SK-N-SH treated with all-trans-retinoic acid at 6 μM for 48 hours (cell line): Measurements from ENCODE around the gene AHRR.
"Not testable (repeated sequence)": the region's sequence is repeated elsewhere in the genome, so short reads cannot be mapped to it uniquely, and the experiment has no call there.

Source experiments
- ATAC-seq: fragments of 200-7000 bp; cut with Tn5 transposase; 3 replicates; pipeline ENCODE4 v1.9.1; 2020; ENCODE audit warnings: mild to moderate bottlenecking, moderate library complexity
- ARNTL ChIP-seq: fragments of 450-650 bp; formaldehyde crosslinking; IDR thresholded peaks from 2 replicates; pipeline ENCODE4 v1.5.0; 2020; ENCODE audit warnings: low read depth, mild to moderate bottlenecking, moderate library complexity, borderline replicate concordance
- BACH2 ChIP-seq: fragments of 250-450 bp; sonication (Bioruptor Pico); IDR thresholded peaks from 2 replicates; pipeline ENCODE4 v1.9.0; 2021; ENCODE audit warnings: mild to moderate bottlenecking, borderline replicate concordance
- CREB5 ChIP-seq: fragments of 250-450 bp; sonication (Bioruptor Pico); IDR thresholded peaks from 2 replicates; pipeline ENCODE4 v1.5.1; 2020; ENCODE audit warnings: low read depth, mild to moderate bottlenecking, moderate library complexity
- CSRNP3 ChIP-seq: fragments of 250-450 bp; sonication (Bioruptor Pico); IDR thresholded peaks from 2 replicates; pipeline ENCODE4 v1.5.1; 2021; ENCODE audit warnings: mild to moderate bottlenecking, moderate library complexity
- ESRRG ChIP-seq: fragments of 250-450 bp; sonication (Bioruptor Pico); IDR thresholded peaks from 2 replicates; pipeline ENCODE4 v1.6.1; 2021; ENCODE audit warnings: mild to moderate bottlenecking
- GLIS3 ChIP-seq: fragments of 250-450 bp; sonication (Bioruptor Pico); IDR thresholded peaks from 2 replicates; pipeline ENCODE4 v1.5.0; 2020; ENCODE audit warnings: mild to moderate bottlenecking, moderate library complexity
- ISL1 ChIP-seq: fragments of 250-450 bp; sonication (Bioruptor Pico); IDR thresholded peaks from 2 replicates; pipeline ENCODE4 v2.1.2; 2022; ENCODE audit warnings: mild to moderate bottlenecking, moderate library complexity
- OSR1 ChIP-seq: fragments of 250-450 bp; sonication (Bioruptor Pico); IDR thresholded peaks from 2 replicates; pipeline ENCODE4 v1.8.0; 2022; ENCODE audit warnings: moderate library complexity, mild to moderate bottlenecking, inconsistent platforms
- PATZ1 ChIP-seq: fragments of 250-450 bp; sonication (Bioruptor Pico); IDR thresholded peaks from 2 replicates; pipeline ENCODE4 v1.8.0; 2020; ENCODE audit warnings: mild to moderate bottlenecking, moderate library complexity, borderline replicate concordance
- PPARA ChIP-seq: fragments of 250-450 bp; sonication (Bioruptor Pico); IDR thresholded peaks from 2 replicates; pipeline ENCODE4 v1.5.0; 2020; ENCODE audit warnings: mild to moderate bottlenecking, borderline replicate concordance
- RARB ChIP-seq: fragments of 250-450 bp; sonication (Bioruptor Pico); IDR thresholded peaks from 2 replicates; pipeline ENCODE4 v1.8.0; 2021; ENCODE audit warnings: mild to moderate bottlenecking, moderate library complexity
- SNAI2 ChIP-seq: fragments of 250-450 bp; sonication (Bioruptor Pico); IDR thresholded peaks from 2 replicates; pipeline ENCODE4 v1.5.0; 2020; ENCODE audit warnings: mild to moderate bottlenecking, moderate library complexity
- TCF4 ChIP-seq: fragments of 250-450 bp; sonication (Bioruptor Pico); IDR thresholded peaks from 2 replicates; pipeline ENCODE4 v1.8.0; 2021; ENCODE audit warnings: mild to moderate bottlenecking, moderate library complexity, borderline replicate concordance
- TOX ChIP-seq: fragments of 250-450 bp; sonication (Bioruptor Pico); IDR thresholded peaks from 2 replicates; pipeline ENCODE4 v1.8.0; 2021; ENCODE audit warnings: mild to moderate bottlenecking, moderate library complexity, borderline replicate concordance
- ZC3H10 ChIP-seq: fragments of 250-450 bp; sonication (Bioruptor Pico); IDR thresholded peaks from 2 replicates; pipeline ENCODE4 v1.5.1; 2021; ENCODE audit warnings: mild to moderate bottlenecking, moderate library complexity
- ZFP3 ChIP-seq: fragments of 250-450 bp; sonication (Bioruptor Pico); IDR thresholded peaks from 2 replicates; pipeline ENCODE4 v1.5.0; 2020; ENCODE audit warnings: mild to moderate bottlenecking, moderate library complexity
- ZFP30 ChIP-seq: fragments of 450-650 bp; formaldehyde crosslinking; IDR thresholded peaks from 2 replicates; pipeline ENCODE4 v1.5.0; 2022; ENCODE audit warnings: mild to moderate bottlenecking, moderate library complexity
- ZNF565 ChIP-seq: fragments of 450-650 bp; formaldehyde crosslinking; conservative IDR thresholded peaks from 2 replicates; pipeline ENCODE4 v1.5.0; 2020; ENCODE audit warnings: low read depth, mild to moderate bottlenecking, moderate library complexity
- ZNF70 ChIP-seq: fragments of 450-650 bp; formaldehyde crosslinking; IDR thresholded peaks from 2 replicates; pipeline ENCODE4 v1.5.0; 2020; ENCODE audit warnings: mild to moderate bottlenecking, moderate library complexity
- ZNF8 ChIP-seq: fragments of 450-650 bp; formaldehyde crosslinking; IDR thresholded peaks from 2 replicates; pipeline ENCODE4 v1.5.0; 2020; ENCODE audit warnings: mild to moderate bottlenecking, moderate library complexity

AHRR gene

GRCh38 chr5:484556-484955 is 163.0 kb downstream of the AHRR start:
- TF ChIP-seq PPARA (CRISPR knock-in tag) (no peak), CREB5 (CRISPR knock-in tag) (no peak)

GRCh38 chr5:485113-485945 is 163.8 kb downstream of the AHRR start:
- no peak for ATAC-seq
- no peak for TF ChIP-seq CREB5 (CRISPR knock-in tag)
- TF ChIP-seq TCF4 (CRISPR knock-in tag): no peak
- no peak for TF ChIP-seq SNAI2 (CRISPR knock-in tag)
- no peak for TF ChIP-seq ZFP3 (CRISPR knock-in tag)
- TF ChIP-seq PATZ1 (CRISPR knock-in tag): no peak
- TF ChIP-seq GLIS3 (CRISPR knock-in tag): no peak
- no peak for TF ChIP-seq ZFP30 (CRISPR knock-in tag)
- TF ChIP-seq ZNF8: no peak
- no peak for TF ChIP-seq ESRRG (CRISPR knock-in tag)
- TF ChIP-seq PPARA (CRISPR knock-in tag): no peak
- no peak for TF ChIP-seq ZNF70 (CRISPR knock-in tag)
- no peak for TF ChIP-seq RARB (CRISPR knock-in tag)
- no peak for TF ChIP-seq ISL1 (CRISPR knock-in tag)

More at GRCh38 chr5:484556-484955, 163.0 kb downstream of the AHRR start:
- ATAC-seq: no peak

GRCh38 chr5:485946-486491 is 164.5 kb downstream of the AHRR start:
- TF ChIP-seq PATZ1 (CRISPR knock-in tag): no peak
- TF ChIP-seq ZNF565: no peak
- TF ChIP-seq TOX (CRISPR knock-in tag): no peak
- TF ChIP-seq CSRNP3 (CRISPR knock-in tag): no peak
- no peak for TF ChIP-seq ZNF8
- no peak for TF ChIP-seq ZFP3 (CRISPR knock-in tag)
- no peak for TF ChIP-seq TCF4 (CRISPR knock-in tag)
- TF ChIP-seq ESRRG (CRISPR knock-in tag): no peak
- TF ChIP-seq RARB (CRISPR knock-in tag): no peak
- no peak for TF ChIP-seq ZC3H10
- no peak for TF ChIP-seq GLIS3 (CRISPR knock-in tag)
- TF ChIP-seq ARNTL (CRISPR knock-in tag): no peak
- TF ChIP-seq SNAI2 (CRISPR knock-in tag): no peak
- TF ChIP-seq OSR1 (CRISPR knock-in tag): no peak
- no peak for TF ChIP-seq BACH2 (CRISPR knock-in tag)
- no peak for TF ChIP-seq PPARA (CRISPR knock-in tag)
- TF ChIP-seq, all 23 proteins: peak for 0
- no peak for ATAC-seq

- ATAC-seq: not testable (repeated sequence)
Observed at GRCh38 chr5:486597-486996, 165.1 kb downstream of the AHRR start.
